Measurements from ENCODE around the gene MAP4K4.

DNA sequence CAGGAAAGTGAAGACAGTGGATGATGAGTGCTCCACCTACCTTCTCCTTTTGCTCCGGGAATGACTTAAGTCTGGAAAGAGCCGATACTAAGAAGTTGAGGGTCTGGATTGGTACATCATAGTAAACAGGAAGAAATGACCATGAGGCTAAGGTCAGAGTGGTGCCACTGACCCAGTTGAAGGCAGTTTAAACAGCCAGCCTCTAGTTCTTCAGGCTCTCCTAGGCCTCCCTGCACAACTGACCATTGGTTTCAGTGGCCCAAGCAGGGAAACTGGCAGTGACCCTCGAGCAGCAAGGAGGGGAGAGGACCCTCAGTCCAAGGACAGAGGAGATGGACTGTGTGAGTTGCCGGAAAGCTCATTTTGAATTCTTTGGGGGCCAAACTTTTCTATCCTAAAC lies 119.1 kb downstream of the MAP4K4 start:
- TF ChIP-seq, protein P1, sequence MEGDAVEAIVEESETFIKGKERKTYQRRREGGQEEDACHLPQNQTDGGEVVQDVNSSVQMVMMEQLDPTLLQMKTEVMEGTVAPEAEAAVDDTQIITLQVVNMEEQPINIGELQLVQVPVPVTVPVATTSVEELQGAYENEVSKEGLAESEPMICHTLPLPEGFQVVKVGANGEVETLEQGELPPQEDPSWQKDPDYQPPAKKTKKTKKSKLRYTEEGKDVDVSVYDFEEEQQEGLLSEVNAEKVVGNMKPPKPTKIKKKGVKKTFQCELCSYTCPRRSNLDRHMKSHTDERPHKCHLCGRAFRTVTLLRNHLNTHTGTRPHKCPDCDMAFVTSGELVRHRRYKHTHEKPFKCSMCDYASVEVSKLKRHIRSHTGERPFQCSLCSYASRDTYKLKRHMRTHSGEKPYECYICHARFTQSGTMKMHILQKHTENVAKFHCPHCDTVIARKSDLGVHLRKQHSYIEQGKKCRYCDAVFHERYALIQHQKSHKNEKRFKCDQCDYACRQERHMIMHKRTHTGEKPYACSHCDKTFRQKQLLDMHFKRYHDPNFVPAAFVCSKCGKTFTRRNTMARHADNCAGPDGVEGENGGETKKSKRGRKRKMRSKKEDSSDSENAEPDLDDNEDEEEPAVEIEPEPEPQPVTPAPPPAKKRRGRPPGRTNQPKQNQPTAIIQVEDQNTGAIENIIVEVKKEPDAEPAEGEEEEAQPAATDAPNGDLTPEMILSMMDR (optimal IDR thresholded peaks at IDR 0.05 in 1 of 3, IDR thresholded peaks at IDR 0.05 in 1 of 3, conservative IDR thresholded peaks at IDR 0.05 in 1 of 3; ENCODE audit: extremely low read depth in 1 of 3, insufficient read depth in 2 of 3, low read length in 3 of 3) = no peak
- no peak for TF ChIP-seq EZH2 (IDR thresholded peaks at IDR 0.05; ENCODE audit: low read length)
